HUES48 (cell line): ENCODE measurements around the gene SYT9.
A peak's percentile ranks its signal among the peaks of the same experiment; 100 is the strongest.

Experiments used
- H3K27ac ChIP-seq: one replicate; pipeline ENCODE4 v1.7.0; 2013; ENCODE audit warnings: low read depth, low read length, inconsistent platforms
- H3K27me3 ChIP-seq: 2 replicates; pipeline ENCODE4 v1.6.1; 2013; ENCODE audit warnings: mild to moderate bottlenecking, low read length; ENCODE audit not compliant: control insufficient read depth, insufficient read depth
- H3K36me3 ChIP-seq: 2 replicates; pipeline ENCODE4 v1.6.1; 2013; ENCODE audit warnings: low read length; ENCODE audit not compliant: control insufficient read depth, insufficient read depth
- H3K4me1 ChIP-seq: 2 replicates; pipeline ENCODE4 v1.6.1; 2013; ENCODE audit warnings: mild to moderate bottlenecking, low read length; ENCODE audit not compliant: control insufficient read depth, insufficient read depth
- H3K4me3 ChIP-seq: 2 replicates; pipeline ENCODE4 v1.5.1; 2013; ENCODE audit warnings: mild to moderate bottlenecking, low read depth, low read length
- H3K9ac ChIP-seq: 2 replicates; pipeline ENCODE4 v1.6.1; 2013; ENCODE audit warnings: mild to moderate bottlenecking, low read depth, low read length, moderate library complexity
- H3K9me3 ChIP-seq: 2 replicates; pipeline ENCODE4 v1.6.1; 2013; ENCODE audit warnings: low read length; ENCODE audit not compliant: control insufficient read depth, insufficient read depth

The SYT9 gene

GRCh38 chr11:7490054-7490453, 238.3 kb downstream of the SYT9 start:
- H3K27ac ChIP-seq, result no peak overlapping the region
- H3K9ac ChIP-seq, result no peak overlapping the region
- no peaks in the 10 kb centered on the region for H3K27me3 ChIP-seq
- H3K36me3 ChIP-seq, result no peaks in the 10 kb centered on the region
- no peaks in the 10 kb centered on the region for H3K9me3 ChIP-seq
- H3K4me1 ChIP-seq, result peaks cover 4% of the 10 kb centered on the region; the same call in 1 of the 2 replicates
- no peak overlapping the region for H3K4me3 ChIP-seq

DNA sequence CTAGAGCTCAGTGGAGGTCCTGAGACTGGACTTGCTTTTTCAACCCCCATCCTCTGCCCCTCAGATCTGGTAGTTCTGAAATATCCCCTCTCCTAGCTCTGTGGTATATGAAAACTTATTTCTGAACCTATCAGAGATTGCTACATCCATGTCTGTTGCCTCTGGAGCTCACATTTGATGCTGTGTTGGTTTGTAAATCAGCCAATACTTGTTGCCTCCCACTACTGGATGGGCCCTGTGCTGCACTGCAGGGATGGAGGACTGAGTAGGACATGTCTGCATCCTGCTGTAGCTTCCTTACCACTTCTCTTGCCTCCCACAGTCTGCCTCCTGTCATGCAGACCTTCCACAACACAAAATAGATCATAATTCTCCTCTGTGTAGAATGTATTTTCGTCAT, 238.8 kb downstream of the SYT9 start:
- no peaks in the 10 kb centered on the region for H3K36me3 ChIP-seq
- no peak overlapping the region for H3K27ac ChIP-seq
- no peaks in the 10 kb centered on the region for H3K9me3 ChIP-seq
- H3K4me1 ChIP-seq, result no peaks in the 10 kb centered on the region
- no peak overlapping the region for H3K4me3 ChIP-seq
- no peaks in the 10 kb centered on the region for H3K27me3 ChIP-seq
- no peak overlapping the region for H3K9ac ChIP-seq

DNA sequence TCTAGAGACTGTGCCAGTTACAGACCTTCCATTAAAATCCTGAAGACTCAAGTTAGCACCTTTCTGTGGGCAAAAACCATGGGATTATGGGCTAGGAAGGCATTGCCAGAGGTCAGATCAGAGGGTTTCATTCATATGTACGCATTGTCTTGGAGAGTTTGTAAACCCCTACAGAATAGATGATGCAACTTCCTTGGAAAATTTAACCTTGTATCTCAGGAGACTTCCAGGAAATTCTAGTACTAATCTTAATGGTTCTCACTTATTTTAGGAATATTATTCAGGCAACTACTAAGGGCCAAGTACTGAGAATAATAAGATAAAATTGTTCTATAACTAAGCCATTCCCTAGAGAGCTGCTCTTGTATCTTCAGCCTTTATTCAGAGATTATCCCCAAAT, 240.5 kb downstream of the SYT9 start:
- H3K27me3 ChIP-seq, result no peaks in the 10 kb centered on the region
- H3K9ac ChIP-seq, result no peak overlapping the region
- no peak overlapping the region for H3K4me3 ChIP-seq
- no peaks in the 10 kb centered on the region for H3K36me3 ChIP-seq
- no peaks in the 10 kb centered on the region for H3K4me1 ChIP-seq
- no peaks in the 10 kb centered on the region for H3K9me3 ChIP-seq
- H3K27ac ChIP-seq, result no peak overlapping the region

DNA sequence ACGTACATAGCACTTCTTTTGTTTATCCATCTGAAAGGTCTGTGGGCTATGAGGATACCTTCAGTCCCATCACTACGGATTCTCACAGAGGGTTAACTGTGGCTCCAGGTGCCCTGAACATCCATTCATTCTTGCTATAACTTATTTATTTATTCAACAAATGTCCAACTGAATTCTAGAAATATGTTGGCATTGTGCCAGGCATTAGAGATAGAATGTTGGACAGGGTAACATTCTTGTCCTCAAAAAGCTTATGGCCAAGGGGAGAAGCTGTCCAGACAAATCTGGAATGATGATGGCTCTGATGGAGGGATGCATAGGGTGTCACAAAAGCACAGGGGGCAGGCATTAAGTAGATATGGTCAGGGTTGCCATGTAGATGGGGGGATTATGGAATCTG, 242.0 kb downstream of the SYT9 start:
- Histone ChIP-seq H3K27ac (no peak overlapping the region), H3K4me1 (peaks cover 2% of the 10 kb centered on the region), H3K36me3 (no peaks in the 10 kb centered on the region), H3K27me3 (no peaks in the 10 kb centered on the region), H3K4me3 (no peak overlapping the region), H3K9me3 (no peaks in the 10 kb centered on the region), H3K9ac (no peak overlapping the region)

- no peaks in the 10 kb centered on the region for H3K27me3 ChIP-seq
- H3K4me1 ChIP-seq, result peaks cover 8% of the 10 kb centered on the region
These were observed 242.5 kb downstream of the SYT9 start for GRCh38 chr11:7494086-7494745.

DNA sequence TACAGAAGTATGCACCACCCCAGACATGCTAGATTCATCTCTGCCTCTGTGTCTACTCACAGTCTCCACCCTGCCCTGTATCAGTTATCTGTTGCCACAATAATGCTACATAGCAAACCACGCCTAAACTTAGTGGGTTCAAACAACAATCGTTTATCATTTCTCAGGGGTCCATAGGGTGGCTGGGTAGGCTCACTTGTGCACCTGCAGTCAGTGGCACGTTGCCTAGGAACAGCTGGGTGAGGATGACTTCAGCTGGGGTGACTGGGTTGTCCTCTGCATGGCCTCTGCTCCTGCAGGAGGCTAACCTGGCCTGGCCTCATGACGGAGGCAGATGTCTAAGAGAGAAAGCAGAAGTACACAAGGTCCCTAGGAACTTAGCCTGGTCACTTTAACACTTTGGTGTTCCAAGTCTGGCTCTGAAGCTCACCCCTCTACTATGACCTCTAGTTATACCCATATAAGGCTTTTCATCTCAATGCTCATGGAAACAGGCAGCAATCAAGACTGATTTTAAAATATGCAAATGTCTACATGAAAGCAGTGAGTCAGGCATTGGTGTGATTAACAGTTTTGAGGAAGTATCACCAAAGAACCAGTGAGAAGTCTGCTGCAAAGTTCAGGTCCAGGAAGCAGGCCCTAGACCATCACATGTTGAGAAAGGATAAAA, 244.3 kb downstream of the SYT9 start:
- no peaks in the 10 kb centered on the region for H3K9me3 ChIP-seq
- no peaks in the 10 kb centered on the region for H3K27me3 ChIP-seq
- no peak overlapping the region for H3K4me3 ChIP-seq
- H3K9ac ChIP-seq, result no peak overlapping the region
- no peaks in the 10 kb centered on the region for H3K36me3 ChIP-seq
- H3K4me1 ChIP-seq, result peaks cover 9% of the 10 kb centered on the region
- no peak overlapping the region for H3K27ac ChIP-seq

More at GRCh38 chr11:7494086-7494745, 242.5 kb downstream of the SYT9 start:
- Histone ChIP-seq H3K9me3 (no peaks in the 10 kb centered on the region), H3K27ac (no peak overlapping the region), H3K9ac (no peak overlapping the region), H3K36me3 (no peaks in the 10 kb centered on the region), H3K4me3 (no peak overlapping the region)

- H3K27me3 ChIP-seq, result no peaks in the 10 kb centered on the region
- H3K4me3 ChIP-seq, result no peak overlapping the region
- peaks cover 9% of the 10 kb centered on the region for H3K4me1 ChIP-seq
- H3K9ac ChIP-seq, result no peak overlapping the region
- no peak overlapping the region for H3K27ac ChIP-seq
- no peaks in the 10 kb centered on the region for H3K36me3 ChIP-seq
- H3K9me3 ChIP-seq, result no peaks in the 10 kb centered on the region
These were observed 246.5 kb downstream of the SYT9 start for GRCh38 chr11:7498193-7498592.

- Histone ChIP-seq H3K27me3 (no peaks in the 10 kb centered on the region), H3K4me3 (no peak overlapping the region), H3K36me3 (no peaks in the 10 kb centered on the region), H3K4me1 (peaks cover 9% of the 10 kb centered on the region), H3K27ac (peak overlapping the region; percentile 2), H3K9me3 (no peaks in the 10 kb centered on the region), H3K9ac (no peak overlapping the region)
These were observed 247.4 kb downstream of the SYT9 start for GRCh38 chr11:7499081-7499480.

DNA sequence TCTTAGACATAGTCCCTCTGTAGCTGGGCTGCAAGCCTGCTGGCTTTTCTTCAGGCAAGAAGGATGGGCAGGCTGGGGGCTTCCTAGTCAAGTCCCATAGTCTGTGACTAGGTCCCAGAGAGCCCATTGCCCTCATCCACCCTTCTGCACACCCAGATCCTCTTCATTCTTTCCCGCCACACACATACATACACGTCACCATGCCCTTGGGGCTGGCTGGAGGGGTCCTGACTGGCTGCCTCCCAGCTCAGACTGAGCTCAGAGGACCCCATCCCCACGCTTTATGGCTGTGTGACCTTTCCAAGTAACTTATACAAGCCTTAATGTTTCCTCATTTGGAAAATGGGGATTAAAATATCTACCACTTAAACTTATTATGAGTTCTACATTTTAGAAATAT, 248.5 kb downstream of the SYT9 start:
- no peak overlapping the region for H3K4me3 ChIP-seq
- peaks cover 9% of the 10 kb centered on the region for H3K4me1 ChIP-seq
- no peaks in the 10 kb centered on the region for H3K27me3 ChIP-seq
- H3K9ac ChIP-seq, result no peak overlapping the region
- no peaks in the 10 kb centered on the region for H3K9me3 ChIP-seq
- no peak overlapping the region for H3K27ac ChIP-seq
- H3K36me3 ChIP-seq, result no peaks in the 10 kb centered on the region

DNA sequence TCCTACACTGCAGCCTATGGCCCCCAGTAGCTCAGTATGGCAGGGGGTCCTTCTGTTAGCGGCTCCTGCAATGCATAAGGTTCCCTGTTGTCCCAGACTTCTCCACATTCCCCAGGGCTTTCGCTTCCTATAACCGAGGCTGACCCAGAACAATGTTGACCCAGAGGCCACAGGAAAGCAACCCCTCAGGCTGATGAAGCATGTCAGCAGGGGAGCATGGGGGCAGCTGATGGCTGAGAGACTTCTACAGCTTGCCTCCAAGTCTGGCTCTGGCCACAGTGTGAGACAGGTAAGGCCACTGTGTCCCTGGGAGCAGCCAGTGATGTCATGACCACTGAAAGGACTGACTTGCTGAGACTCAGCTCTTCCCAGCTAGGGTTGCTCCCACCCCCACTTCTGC, 249.5 kb downstream of the SYT9 start:
- no peak overlapping the region for H3K27ac ChIP-seq
- no peak overlapping the region for H3K9ac ChIP-seq
- H3K36me3 ChIP-seq, result no peaks in the 10 kb centered on the region
- no peaks in the 10 kb centered on the region for H3K9me3 ChIP-seq
- peaks cover 9% of the 10 kb centered on the region for H3K4me1 ChIP-seq
- no peaks in the 10 kb centered on the region for H3K27me3 ChIP-seq
- no peak overlapping the region for H3K4me3 ChIP-seq

- Histone ChIP-seq H3K4me1 (peaks cover 9% of the 10 kb centered on the region), H3K27ac (no peak overlapping the region), H3K9ac (no peak overlapping the region), H3K36me3 (no peaks in the 10 kb centered on the region), H3K27me3 (no peaks in the 10 kb centered on the region), H3K9me3 (no peaks in the 10 kb centered on the region), H3K4me3 (no peak overlapping the region)
These were observed 250.2 kb downstream of the SYT9 start for GRCh38 chr11:7501894-7502293.
